Activated T-helper 9 cell treated with anti-CD3 and anti-CD28 coated beads, Interleukin-2, amount 50 U/mL, for 16 hours (primary cell): ENCODE data around the gene PTRH1.
A peak's percentile ranks its signal among the peaks of the same experiment; 100 is the strongest.

Experiments used
- DNase-seq: peaks from one replicate; pipeline ENCODE4 v3.0.0-alpha.2; 2020; ENCODE audit warnings: low read depth

Gene PTRH1

DNA sequence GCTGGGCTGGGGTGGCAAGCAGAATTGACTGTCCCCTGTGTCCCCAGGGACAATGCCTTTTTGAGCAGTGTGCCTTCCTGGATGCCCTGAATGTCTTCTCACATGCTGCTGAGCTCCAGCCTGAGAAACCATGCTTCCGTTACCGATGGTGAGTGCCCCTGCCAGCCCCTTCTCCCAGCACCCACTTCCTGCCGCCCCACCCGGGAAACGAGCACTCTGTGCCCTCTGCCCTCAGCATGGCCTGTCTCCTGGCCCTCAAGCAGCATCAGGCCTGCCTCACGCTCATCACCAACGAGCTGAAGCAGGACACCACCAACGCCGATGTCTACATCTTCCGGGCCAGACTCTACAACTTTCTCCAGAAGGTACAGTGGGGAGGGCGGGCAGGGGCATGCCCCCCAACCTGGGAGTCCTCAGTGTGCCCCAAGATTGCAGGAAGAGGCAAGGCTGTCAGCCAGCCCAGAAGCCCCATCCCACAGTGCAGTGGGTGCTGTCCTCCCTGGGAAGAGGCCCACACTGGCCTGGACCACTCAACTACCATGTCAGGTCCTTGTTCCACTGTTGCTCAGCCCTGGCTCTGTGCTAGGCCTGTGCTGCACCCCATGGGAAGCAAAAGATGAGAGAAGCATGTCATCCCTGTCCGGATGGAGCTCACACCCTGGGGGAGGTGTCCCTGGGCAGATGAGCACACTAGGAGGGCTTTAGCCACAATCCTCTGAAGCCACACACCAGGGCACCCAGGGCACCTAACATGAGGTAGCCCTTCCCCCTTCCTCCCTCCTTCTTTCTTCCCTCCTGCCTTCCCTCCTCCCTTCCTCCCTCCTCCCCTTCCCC lies 4.8 kb upstream of the PTRH1 start:
- no peak for DNase-seq

GRCh38 chr9:127717766-127718165 lies 2.3 kb upstream of the PTRH1 start:
- no peak for DNase-seq

GRCh38 chr9:127716412-127716811 lies 949 bp upstream of the PTRH1 start:
- no peak for DNase-seq

- DNase-seq, result no peak
Observed at GRCh38 chr9:127714951-127715469, 453 bp downstream of the PTRH1 start.

DNA sequence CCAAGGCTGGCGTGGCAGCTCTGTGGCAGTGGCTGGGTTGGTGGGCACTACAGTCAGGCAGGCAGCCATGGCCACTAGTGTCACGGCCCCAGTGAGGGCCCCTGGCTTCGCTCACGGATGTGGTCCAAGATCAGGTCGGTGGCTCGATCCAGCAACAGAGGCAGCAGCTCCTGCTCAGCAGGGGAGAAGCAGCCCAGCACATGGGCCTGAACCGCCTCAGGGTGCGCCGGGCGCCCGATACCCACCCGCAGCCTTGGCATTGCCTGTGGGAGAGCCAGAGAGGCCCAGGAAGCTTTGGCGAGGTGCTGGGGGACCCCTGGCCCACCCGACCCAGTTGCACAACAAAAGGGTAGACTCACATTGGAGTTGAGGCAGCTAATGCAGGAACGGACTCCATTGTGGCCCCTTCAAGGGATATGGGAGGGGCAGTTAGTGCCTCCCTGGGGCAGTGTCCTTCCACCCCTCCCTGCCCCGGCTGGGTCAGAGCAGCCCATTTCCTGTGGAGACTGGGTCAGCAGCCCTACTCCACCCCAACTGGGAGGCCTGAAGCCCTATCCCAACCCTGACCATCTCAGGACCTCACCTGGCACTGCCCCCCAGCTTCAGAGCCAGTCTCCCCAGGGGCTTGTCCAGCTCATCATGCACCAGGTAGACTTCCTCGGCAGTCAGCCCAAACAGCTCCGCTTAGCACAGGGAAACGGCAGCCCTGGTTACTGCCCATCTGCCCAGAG lies 1.3 kb downstream of the PTRH1 start:
- DNase-seq, result no peak

- no peak for DNase-seq
Observed at GRCh38 chr9:127712867-127713266, 2.6 kb downstream of the PTRH1 start.

DNA sequence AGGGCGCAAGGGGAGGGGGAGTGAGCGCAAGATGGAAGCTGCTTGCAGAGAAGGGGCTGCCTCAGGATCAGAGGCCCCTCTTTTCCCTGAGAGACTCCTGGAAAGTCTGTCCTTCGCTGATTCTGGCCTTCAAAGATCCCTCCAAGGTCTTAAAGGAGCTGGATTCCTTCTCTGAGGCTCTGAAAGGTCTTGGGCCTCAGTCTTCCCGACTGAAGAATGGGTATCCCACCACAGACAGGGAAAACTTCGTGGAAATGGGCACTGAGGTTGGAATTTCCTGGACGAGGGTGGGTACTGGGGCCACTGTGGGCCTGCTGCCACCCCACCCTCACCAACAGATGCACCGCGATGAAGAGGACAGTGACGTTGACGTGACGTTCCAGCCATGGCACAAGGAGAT lies 3.1 kb downstream of the PTRH1 start:
- no peak for DNase-seq

DNA sequence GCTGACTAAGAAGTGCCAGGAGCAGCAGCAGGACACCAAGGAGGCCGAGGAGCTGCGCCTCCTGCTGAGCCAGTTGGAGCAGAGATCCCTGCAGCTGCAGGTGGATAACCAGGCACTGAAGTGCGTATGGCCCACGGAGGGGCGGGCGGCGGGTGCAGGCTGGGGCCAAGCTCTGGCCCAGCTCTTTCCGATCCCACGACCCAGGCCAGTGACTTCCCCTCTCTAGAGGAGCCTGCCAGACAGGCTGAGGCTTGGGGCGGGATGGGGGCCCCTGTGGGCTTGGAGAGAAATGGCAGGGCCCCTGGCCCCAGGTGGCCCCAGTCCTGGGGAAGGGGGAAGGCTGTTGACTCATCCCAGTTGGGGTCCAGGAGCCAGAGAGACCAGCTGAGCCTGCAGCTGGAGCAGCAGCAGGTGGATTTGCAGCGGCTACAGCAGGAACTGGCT lies 3.6 kb downstream of the PTRH1 start:
- no peak for DNase-seq

DNA sequence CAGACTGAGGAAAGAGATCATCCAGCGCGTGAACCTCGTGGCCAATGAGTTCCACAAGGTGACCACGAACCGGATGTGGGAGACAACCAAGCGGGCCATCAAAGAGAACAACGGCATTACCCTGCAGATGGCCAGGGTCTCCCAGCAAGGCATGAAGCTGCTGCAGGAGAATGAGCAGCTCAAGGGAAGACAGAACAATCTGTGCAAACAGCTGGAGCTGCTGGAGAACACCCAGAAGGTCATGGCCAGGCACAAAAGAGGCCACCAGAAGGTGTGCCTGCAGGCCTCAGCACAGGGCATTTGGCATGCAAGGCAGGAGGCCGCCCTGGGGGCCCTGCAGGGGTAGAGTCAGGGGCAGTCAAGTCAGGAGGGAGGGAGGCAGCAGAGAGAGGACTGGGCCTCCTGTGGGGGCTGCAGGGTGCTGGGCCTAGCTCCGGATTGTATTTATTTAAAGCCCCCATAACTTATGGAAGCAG lies 4.2 kb downstream of the PTRH1 start:
- no peak for DNase-seq

DNA sequence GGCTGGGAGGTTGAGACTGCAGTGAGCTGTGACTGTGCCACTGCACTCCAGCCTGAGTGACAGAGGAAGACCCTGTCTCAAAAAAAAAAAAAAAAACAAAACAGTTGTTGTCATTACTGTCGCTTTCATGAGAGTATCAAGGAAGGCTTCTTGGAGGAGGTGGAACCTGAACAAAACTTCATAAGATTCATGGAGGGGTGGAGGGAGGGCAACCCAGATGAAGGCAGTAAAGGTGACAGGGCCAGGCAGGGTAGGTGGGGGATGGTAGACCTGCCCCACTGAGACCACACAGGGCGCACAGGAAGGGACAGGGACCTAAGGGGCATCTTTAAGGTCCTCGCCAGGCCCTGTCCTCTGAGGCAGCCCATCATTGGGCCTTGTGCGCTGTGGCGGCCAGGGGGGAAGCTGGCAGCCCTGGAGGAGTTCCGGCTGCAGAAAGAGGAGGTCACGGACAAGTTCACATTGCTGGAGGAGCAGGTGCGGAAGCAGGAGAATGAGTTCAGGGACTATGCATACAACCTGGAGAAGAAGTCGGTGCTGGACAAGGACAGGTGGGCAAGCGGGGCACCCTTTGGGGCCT lies 5.2 kb downstream of the PTRH1 start:
- DNase-seq, result no peak

DNA sequence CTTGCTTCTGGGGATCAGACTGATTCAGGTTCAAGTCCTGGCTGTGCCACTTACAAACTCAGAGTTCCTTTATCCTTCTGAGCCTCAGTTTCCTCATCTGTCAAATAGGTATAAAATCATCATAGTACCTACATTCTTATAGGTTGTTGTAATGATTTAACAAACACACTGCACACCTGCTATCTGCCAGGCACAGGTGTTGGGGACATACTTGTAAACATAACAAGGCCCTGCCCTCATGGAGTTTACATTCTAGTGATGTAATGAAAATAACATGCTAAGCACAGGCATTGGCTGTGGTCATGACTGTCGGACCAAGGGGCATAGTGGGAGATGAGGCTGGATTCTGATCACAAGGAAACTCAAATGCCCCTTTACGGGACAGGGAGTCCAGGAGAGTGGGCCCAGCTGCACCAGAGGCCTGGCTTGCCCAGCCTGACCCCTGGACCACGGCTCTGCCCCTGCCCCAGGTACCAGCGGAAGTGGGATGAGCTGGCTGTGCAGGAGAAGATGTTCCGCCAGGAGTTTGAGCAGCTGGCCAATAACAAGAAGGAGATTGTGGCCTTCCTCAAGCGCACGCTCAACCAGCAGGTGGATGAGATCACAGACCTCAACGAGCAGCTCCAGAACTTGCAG lies 6.4 kb downstream of the PTRH1 start:
- no peak for DNase-seq

GRCh38 chr9:127707766-127708165 lies 7.7 kb downstream of the PTRH1 start:
- no peak for DNase-seq

DNA sequence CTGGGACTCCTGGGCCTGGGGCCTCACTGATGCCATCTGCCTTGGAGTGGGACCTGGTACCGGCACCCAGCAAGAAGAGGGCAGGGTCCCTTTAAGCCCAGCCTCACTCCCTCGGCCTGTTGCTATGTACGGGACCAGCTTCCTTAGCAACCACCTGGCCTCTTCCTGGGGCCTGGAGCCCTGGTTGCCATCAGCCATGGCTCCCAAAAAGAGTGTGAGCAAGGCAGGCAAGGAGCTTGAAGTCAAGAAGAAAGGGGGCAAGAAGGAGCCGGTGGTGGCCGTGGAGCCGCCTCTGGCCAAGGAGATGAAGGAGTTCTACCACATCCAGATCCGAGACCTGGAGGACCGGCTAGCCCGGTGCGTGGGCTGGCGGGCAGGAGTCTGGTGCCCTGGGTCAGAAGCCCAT lies 8.6 kb downstream of the PTRH1 start, which contains the start of gene CFAP157:
Gene CFAP157 (plus strand): TSS at position 153 of the 406 bp plus-strand sequence. CDS start 44 bp downstream, at position 197.
- DNase-seq, result no peak

DNA sequence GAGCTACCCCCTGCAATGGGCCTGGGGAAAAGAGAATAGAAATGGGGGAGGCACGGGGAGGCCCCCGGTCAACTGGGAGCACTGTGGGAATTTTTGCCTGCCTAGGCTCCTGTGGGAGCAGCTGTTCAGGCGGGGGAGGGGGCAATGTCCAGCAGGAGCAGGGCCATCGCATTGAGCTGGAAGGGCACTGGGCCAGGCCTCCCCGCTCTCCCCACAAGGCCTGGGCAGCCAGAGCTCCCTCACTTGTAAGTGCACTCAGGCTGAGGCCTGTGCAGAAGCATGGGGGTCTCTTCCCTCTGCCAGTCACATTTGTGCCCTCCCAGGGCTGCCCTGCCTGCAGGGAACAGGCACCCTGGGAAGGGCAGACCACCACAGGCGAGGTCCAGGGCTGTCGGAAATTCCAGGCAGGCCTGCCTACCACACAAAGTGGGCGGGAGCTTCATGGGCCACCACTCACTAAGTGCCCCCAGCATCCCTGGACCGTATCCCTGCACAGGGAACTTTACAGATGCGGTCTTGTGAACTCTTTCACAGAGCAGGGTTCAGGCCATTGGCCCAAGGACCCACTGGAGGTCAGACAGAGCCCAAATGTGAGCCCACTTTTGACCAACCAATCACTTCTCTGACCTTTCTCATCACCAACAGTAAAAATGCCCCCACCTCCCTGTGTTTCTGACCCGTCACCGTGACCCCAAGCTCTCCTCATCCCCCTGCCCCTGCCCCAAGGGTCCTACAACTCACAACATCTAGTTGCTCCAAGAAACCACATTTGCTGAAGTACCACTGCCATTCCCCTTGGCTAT lies 9.7 kb downstream of the PTRH1 start:
- DNase-seq, result no peak

DNA sequence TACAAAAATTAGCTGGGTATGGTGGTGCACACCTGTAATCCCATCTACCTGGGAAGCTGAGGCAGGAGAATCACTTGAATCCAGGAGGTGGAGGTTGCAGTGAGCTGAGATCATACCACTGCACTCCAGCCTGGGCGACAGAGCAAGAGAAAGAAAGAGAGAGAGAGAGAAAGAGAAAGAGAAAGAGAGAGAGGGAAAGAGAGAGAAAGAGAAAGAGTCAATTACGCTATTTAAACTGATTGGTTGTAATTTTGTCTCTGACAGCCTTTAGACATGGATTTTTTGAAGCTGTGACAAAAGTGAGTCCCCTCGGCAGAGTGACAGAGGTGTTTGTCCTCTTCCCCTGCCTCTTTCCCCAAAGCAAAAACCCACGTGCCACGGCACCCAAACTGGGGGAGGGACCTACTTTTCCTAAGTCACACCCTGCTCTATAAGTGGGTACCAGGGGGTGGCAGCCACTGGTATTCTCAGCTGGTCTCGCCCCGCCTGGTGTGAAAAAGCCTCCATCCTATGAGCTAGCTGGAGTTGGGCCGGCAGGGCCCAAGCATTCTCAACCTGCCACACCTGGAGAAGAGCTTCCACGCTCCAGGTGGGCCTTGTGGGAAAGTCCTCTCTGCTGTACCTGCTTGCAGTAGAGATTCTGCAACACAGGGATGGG lies 12.0 kb downstream of the PTRH1 start:
- DNase-seq, result no peak

- DNase-seq, result no peak
Observed at GRCh38 chr9:127700594-127701255, 14.7 kb downstream of the PTRH1 start.

- DNase-seq, result no peak
Observed at GRCh38 chr9:127700140-127700539, 15.3 kb downstream of the PTRH1 start.

- peak; percentile 76 for DNase-seq
Observed at GRCh38 chr9:127698985-127699670, 16.3 kb downstream of the PTRH1 start.

- DNase-seq, result no peak
Observed at GRCh38 chr9:127698386-127698785, 17.1 kb downstream of the PTRH1 start.
